Osteocyte (in vitro differentiated cells): ENCODE results near the gene FMO4. TPM values are rescaled to one million over a fixed set of nuclear protein-coding genes. Genes with fewer than 3 reads are reported as not detected.
"Not testable (repeated sequence)": the region's sequence is repeated elsewhere in the genome, so short reads cannot be mapped to it uniquely, and the experiment has no call there.

Experiments used
- DNase-seq: peaks from one replicate; pipeline ENCODE4 v3.0.0; 2021; ENCODE audit warnings: mixed read lengths; ENCODE audit not compliant: unreplicated experiment; ENCODE audit errors: extremely low spot score
- H3K27ac Mint-ChIP-seq: one replicate; pipeline ENCODE4 v1.8.0; 2021; ENCODE audit warnings: mild to moderate bottlenecking, mixed read lengths; ENCODE audit not compliant: unreplicated experiment
- H3K27me3 Mint-ChIP-seq: one replicate; pipeline ENCODE4 v1.8.0; 2021; ENCODE audit warnings: mixed read lengths; ENCODE audit not compliant: unreplicated experiment
- H3K36me3 Mint-ChIP-seq: one replicate; pipeline ENCODE4 v1.8.0; 2021; ENCODE audit warnings: mixed read lengths; ENCODE audit not compliant: unreplicated experiment
- H3K4me1 Mint-ChIP-seq: one replicate; pipeline ENCODE4 v1.8.0; 2021; ENCODE audit warnings: mixed read lengths; ENCODE audit not compliant: unreplicated experiment
- H3K4me3 Mint-ChIP-seq: one replicate; pipeline ENCODE4 v1.8.0; 2021; ENCODE audit warnings: mild to moderate bottlenecking, moderate library complexity, mixed read lengths; ENCODE audit not compliant: unreplicated experiment
- H3K9me3 Mint-ChIP-seq: one replicate; pipeline ENCODE4 v1.8.0; 2021; ENCODE audit warnings: mixed read lengths; ENCODE audit not compliant: unreplicated experiment
- CTCF ChIP-seq: fragments of 200-600 bp; sonication (generic); IDR thresholded peaks from 2 replicates; pipeline ENCODE4 v1.5.0; 2021; ENCODE audit warnings: antibody characterized with exemption, mild to moderate bottlenecking, moderate library complexity
- total RNA-seq: library from RNA; stranded (reverse); gene quantifications from 2 replicates; pipeline ENCODE4 v1.2.1, GENCODE V29; 2021

FMO4 gene
- total RNA-seq, 1 donor from 2014 or later, result 4.1 TPM

- TF ChIP-seq CTCF, result no peak
- no peak for DNase-seq
Measured at GRCh38 chr1:171379846-171380245, 65.9 kb downstream of the FMO4 start.

DNA sequence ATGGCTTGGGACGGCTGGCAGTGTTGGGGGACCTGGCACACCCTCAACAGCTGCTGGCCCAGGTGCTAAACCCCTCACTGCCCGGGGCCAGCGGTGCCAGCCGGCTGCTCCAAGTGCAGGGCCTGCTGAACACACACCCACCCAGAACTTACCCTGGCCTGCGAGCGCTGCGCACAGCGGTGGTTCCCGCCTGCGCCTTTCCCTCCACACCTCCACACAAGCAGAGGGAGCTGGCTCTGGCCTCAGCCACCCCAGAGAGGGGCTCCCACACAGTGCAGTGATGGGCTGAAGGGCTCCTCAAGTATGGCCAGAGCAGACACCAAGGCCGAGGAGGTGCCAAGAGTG is 67.9 kb downstream of the FMO4 start:
- peaks cover 7% of the 10 kb centered on the region for H3K9me3 Mint-ChIP-seq
- peak; percentile 74 for DNase-seq
- no peak overlapping the region for H3K4me3 Mint-ChIP-seq
- peaks cover 4% of the 10 kb centered on the region for H3K27me3 Mint-ChIP-seq
- H3K27ac Mint-ChIP-seq, result no peak overlapping the region
- no peaks in the 10 kb centered on the region for H3K36me3 Mint-ChIP-seq
- TF ChIP-seq CTCF, result no peak
- no peaks in the 10 kb centered on the region for H3K4me1 Mint-ChIP-seq

More at GRCh38 chr1:171379846-171380245, 65.9 kb downstream of the FMO4 start:
- H3K36me3 Mint-ChIP-seq, result no peaks in the 10 kb centered on the region
- H3K27me3 Mint-ChIP-seq, result peaks cover 4% of the 10 kb centered on the region
- H3K4me3 Mint-ChIP-seq, result no peak overlapping the region
- H3K9me3 Mint-ChIP-seq, result peaks cover 7% of the 10 kb centered on the region
- no peak overlapping the region for H3K27ac Mint-ChIP-seq
- H3K4me1 Mint-ChIP-seq, result no peaks in the 10 kb centered on the region

DNA sequence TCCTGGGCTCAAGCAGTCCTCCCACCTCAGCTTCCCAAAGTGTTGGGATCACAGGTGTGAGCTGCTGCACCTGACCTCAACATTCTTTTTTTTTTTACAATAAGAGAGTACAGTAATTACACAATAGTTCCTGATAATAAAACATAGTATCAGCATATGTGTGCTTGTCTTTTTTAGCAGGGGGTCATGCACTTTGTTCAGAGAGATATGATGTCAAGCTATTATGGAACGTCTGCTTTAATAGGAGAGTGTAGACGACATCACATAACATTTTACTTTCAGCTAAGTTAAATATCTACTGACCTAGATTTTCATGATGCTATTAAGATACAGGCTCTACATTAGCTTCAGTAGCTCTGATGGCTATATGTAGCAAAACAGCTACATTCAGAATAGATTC is 70.5 kb downstream of the FMO4 start:
- TF ChIP-seq CTCF, result no peak
- Mint-ChIP-seq H3K27me3 (peaks cover 4% of the 10 kb centered on the region), H3K9me3 (peaks cover 7% of the 10 kb centered on the region), H3K4me1 (no peaks in the 10 kb centered on the region), H3K36me3 (no peaks in the 10 kb centered on the region), H3K27ac (no peak overlapping the region), H3K4me3 (no peak overlapping the region)
- no peak for DNase-seq

- Mint-ChIP-seq H3K27ac (no peak overlapping the region), H3K4me1 (no peaks in the 10 kb centered on the region), H3K9me3 (no peaks in the 10 kb centered on the region), H3K27me3 (no peaks in the 10 kb centered on the region), H3K4me3 (no peak overlapping the region), H3K36me3 (no peaks in the 10 kb centered on the region)
- no peak for DNase-seq
- no peak for TF ChIP-seq CTCF
Measured at GRCh38 chr1:171389171-171389570, 75.2 kb downstream of the FMO4 start.

GRCh38 chr1:171390740-171391139 is 76.8 kb downstream of the FMO4 start:
- not testable (repeated sequence) for H3K27ac Mint-ChIP-seq, H3K4me3 Mint-ChIP-seq, H3K27me3 Mint-ChIP-seq

More at GRCh38 chr1:171390740-171391139, 76.8 kb downstream of the FMO4 start:
- not testable (repeated sequence) for H3K4me1 Mint-ChIP-seq, H3K9me3 Mint-ChIP-seq, DNase-seq, H3K36me3 Mint-ChIP-seq

Other genes starting within 250 kb of the FMO4 start
- 1.0 and 1.6 TPM in 2 replicates for gene FMO3, start 223.3 kb upstream of the FMO4 start, total RNA-seq
- 0.24 and 0.94 TPM in 2 replicates for gene FMO2, start 128.9 kb upstream of the FMO4 start, total RNA-seq
- 2.7 and 3.6 TPM in 2 replicates for gene FMO1, start 65.7 kb upstream of the FMO4 start, total RNA-seq
- gene PRRC2C, start 171.3 kb downstream of the FMO4 start, total RNA-seq, result 152 and 179 TPM in 2 replicates